HepG2 (cell line): ENCODE data around the gene ANAPC2. TPM values are rescaled to one million over a fixed set of nuclear protein-coding genes. Genes with fewer than 3 reads are reported as not detected.

Experiments used
- CREB1 ChIP-seq, 2 experiments: fragments of 450-650 bp in 1 of 2; IDR thresholded peaks; 2 replicates each; pipeline ENCODE4 v1.6.1; 2016 to 2017; ENCODE audit warnings: control low read depth in 1 of 2, mild to moderate bottlenecking in 1 of 2, missing compliant biosample characterization in 1 of 2, missing genetic modification characterization in 1 of 2
- ERF ChIP-seq: IDR thresholded peaks from 2 replicates; pipeline ENCODE4 v1.6.1; 2018; ENCODE audit warnings: missing biosample characterization, missing genetic modification reagents
- ETV5 ChIP-seq: IDR thresholded peaks from 2 replicates; pipeline ENCODE4 v1.6.1; 2018; ENCODE audit warnings: missing biosample characterization, missing genetic modification reagents, inconsistent platforms, borderline replicate concordance
- HIVEP1 ChIP-seq: sonication (generic); formaldehyde crosslinking; IDR thresholded peaks from 2 replicates; pipeline ENCODE4 v1.4.0; 2020; ENCODE audit warnings: mild to moderate bottlenecking, missing genetic modification reagents
- HNF1A ChIP-seq, 2 experiments: sonication (generic) in 1 of 2; formaldehyde crosslinking in 1 of 2; IDR thresholded peaks; 2 replicates each; pipeline versions ENCODE4 v1.4.0 to v1.6.1; 2016 to 2020; ENCODE audit warnings: borderline replicate concordance in 1 of 2, low read depth in 1 of 2, mild to moderate bottlenecking in 1 of 2, missing genetic modification reagents in 1 of 2
- KDM2A ChIP-seq: sonication (generic); formaldehyde crosslinking; IDR thresholded peaks from 2 replicates; pipeline ENCODE4 v1.4.0; 2020; ENCODE audit warnings: low read depth, missing genetic modification reagents, borderline replicate concordance
- MZF1 ChIP-seq: sonication (generic); formaldehyde crosslinking; IDR thresholded peaks from 2 replicates; pipeline ENCODE4 v1.8.1; 2023; ENCODE audit warnings: mild to moderate bottlenecking, missing genetic modification reagents, borderline replicate concordance
- PCBP1 ChIP-seq: fragments of 200-400 bp; formaldehyde crosslinking; IDR thresholded peaks from 2 replicates; pipeline ENCODE4 v1.6.1; 2017; ENCODE audit warnings: mild to moderate bottlenecking, low read depth, low read length, borderline replicate concordance
- SNAI1 ChIP-seq: sonication (generic); formaldehyde crosslinking; IDR thresholded peaks from 2 replicates; pipeline ENCODE4 v1.5.0; 2020; ENCODE audit warnings: mild to moderate bottlenecking, missing genetic modification reagents, borderline replicate concordance
- TARDBP ChIP-seq: sonication (generic); formaldehyde crosslinking; IDR thresholded peaks from 2 replicates; pipeline ENCODE4 v1.8.0; 2022; ENCODE audit warnings: mild to moderate bottlenecking, missing genetic modification reagents
- TGIF2 ChIP-seq: IDR thresholded peaks from 2 replicates; pipeline ENCODE4 v1.6.1; 2016; ENCODE audit warnings: control low read depth, missing compliant biosample characterization
- ZBTB21 ChIP-seq: sonication (generic); formaldehyde crosslinking; IDR thresholded peaks from 2 replicates; pipeline ENCODE4 v1.4.0; 2020; ENCODE audit warnings: missing genetic modification reagents
- ZC3H13 ChIP-seq: sonication (generic); formaldehyde crosslinking; IDR thresholded peaks from 2 replicates; pipeline ENCODE4 v1.8.1; 2023; ENCODE audit warnings: mild to moderate bottlenecking, missing genetic modification reagents, moderate library complexity
- ZNF138 ChIP-seq: sonication (generic); formaldehyde crosslinking; IDR thresholded peaks from 2 replicates; pipeline ENCODE4 v1.5.0; 2020; ENCODE audit warnings: mild to moderate bottlenecking, low read depth, missing genetic modification reagents
- ZNF549 ChIP-seq: sonication (generic); formaldehyde crosslinking; IDR thresholded peaks from 2 replicates; pipeline ENCODE4 v1.5.0; 2020; ENCODE audit warnings: missing genetic modification reagents
- ZNF562 ChIP-seq: sonication (generic); formaldehyde crosslinking; IDR thresholded peaks from 2 replicates; pipeline ENCODE4 v1.8.0; 2022; ENCODE audit warnings: missing genetic modification reagents, borderline replicate concordance
- ZNF569 ChIP-seq: sonication (generic); formaldehyde crosslinking; IDR thresholded peaks from 2 replicates; pipeline ENCODE4 v1.5.0; 2020; ENCODE audit warnings: mild to moderate bottlenecking, missing genetic modification reagents, moderate library complexity, borderline replicate concordance
- ZNF614 ChIP-seq: IDR thresholded peaks from 2 replicates; pipeline ENCODE4 v1.6.1; 2018; ENCODE audit warnings: missing biosample characterization, missing genetic modification reagents, inconsistent platforms, borderline replicate concordance
- ZNF629 ChIP-seq: sonication (generic); formaldehyde crosslinking; conservative IDR thresholded peaks from 2 replicates; pipeline ENCODE4 v1.5.0; 2020; ENCODE audit warnings: missing genetic modification reagents
- ZNF660 ChIP-seq: sonication (generic); formaldehyde crosslinking; IDR thresholded peaks from 2 replicates; pipeline ENCODE4 v1.5.1; 2020; ENCODE audit warnings: mild to moderate bottlenecking, low read depth, missing genetic modification reagents, borderline replicate concordance
- ZNF7 ChIP-seq: IDR thresholded peaks from 2 replicates; pipeline ENCODE4 v1.6.1; 2016; ENCODE audit warnings: missing biosample characterization, missing genetic modification reagents
- ZNF816 ChIP-seq: sonication (generic); formaldehyde crosslinking; IDR thresholded peaks from 2 replicates; pipeline ENCODE4 v1.8.0; 2022; ENCODE audit warnings: missing genetic modification reagents, mild to moderate bottlenecking, borderline replicate concordance
- polyA plus RNA-seq, 8 experiments: library from polyadenylated mRNA; depleted of rRNA in 3 of 8; stranded (reverse) in 7 of 8; unstranded in 1 of 8; fragments of >200 nt; fragmentation: Illumina TruSeq in 4 of 8; extraction: Trizol in 4 of 8; gene quantifications; 2 replicates each; pipeline versions ENCODE4 v1.2.1 to v1.2.3, GENCODE V29; 2011 to 2016; ENCODE audit warnings: low read depth in 4 of 8, missing spikeins in 1 of 8, mixed read lengths in 1 of 8; ENCODE audit not compliant: insufficient read depth in 1 of 8
- total RNA-seq, 5 experiments: library from RNA; depleted of rRNA; stranded (reverse); fragments of >200 nt; fragmentation: Illumina TruSeq; extraction: Trizol; gene quantifications; 2 replicates each; pipeline ENCODE4 v1.2.3, GENCODE V29; 2016; ENCODE audit warnings: low read depth in 1 of 5
- TF ChIP-seq, protein P1 (sequence below): sonication (generic); formaldehyde crosslinking; IDR thresholded peaks from 2 replicates; pipeline ENCODE4 v1.9.0; 2022; ENCODE audit warnings: low read depth, missing genetic modification reagents

ANAPC2 gene
- total and polyA plus RNA-seq, 2 of the 13 experiments (the other 11 are each of a cell fraction or from before 2014, with no cell fraction given) = 12.3 to 15.4 TPM

- TF ChIP-seq ZNF816 (CRISPR knock-in tag) (no peak; the same call in 1 of the 2 replicates), ZNF629 (CRISPR knock-in tag) (no peak), ZBTB21 (CRISPR knock-in tag) (no peak), ZNF7 (CRISPR knock-in tag) (no peak), ZNF660 (CRISPR knock-in tag) (no peak), ZC3H13 (CRISPR knock-in tag) (no peak), CREB1 (IDR thresholded peaks at IDR 0.05) (peak; percentile 95), CREB1 (CRISPR knock-in tag; IDR thresholded peaks at IDR 0.05) (peak; percentile 96), MZF1 (CRISPR knock-in tag) (no peak), ETV5 (CRISPR knock-in tag) (peak; percentile 83), HIVEP1 (CRISPR knock-in tag) (peak; percentile 54), TARDBP (peak; percentile 81; the same call in 1 of the 2 replicates), ZNF138 (no peak), KDM2A (peak; percentile 94; the same call in 1 of the 2 replicates), ZNF569 (CRISPR knock-in tag) (no peak), ERF (CRISPR knock-in tag) (peak; percentile 89; the same call in 1 of the 2 replicates), ZNF549 (CRISPR knock-in tag) (no peak), ZNF614 (CRISPR knock-in tag) (peak; percentile 57; the same call in 1 of the 2 replicates), PCBP1 (no peak), ZNF562 (CRISPR knock-in tag) (no peak), HNF1A (IDR thresholded peaks at IDR 0.05; ENCODE audit: low read depth) (no peak), HNF1A (CRISPR knock-in tag; IDR thresholded peaks at IDR 0.05; ENCODE audit: borderline replicate concordance) (no peak), SNAI1 (CRISPR knock-in tag) (no peak), TGIF2 (CRISPR knock-in tag) (peak; percentile 83)
- TF ChIP-seq, protein P1, sequence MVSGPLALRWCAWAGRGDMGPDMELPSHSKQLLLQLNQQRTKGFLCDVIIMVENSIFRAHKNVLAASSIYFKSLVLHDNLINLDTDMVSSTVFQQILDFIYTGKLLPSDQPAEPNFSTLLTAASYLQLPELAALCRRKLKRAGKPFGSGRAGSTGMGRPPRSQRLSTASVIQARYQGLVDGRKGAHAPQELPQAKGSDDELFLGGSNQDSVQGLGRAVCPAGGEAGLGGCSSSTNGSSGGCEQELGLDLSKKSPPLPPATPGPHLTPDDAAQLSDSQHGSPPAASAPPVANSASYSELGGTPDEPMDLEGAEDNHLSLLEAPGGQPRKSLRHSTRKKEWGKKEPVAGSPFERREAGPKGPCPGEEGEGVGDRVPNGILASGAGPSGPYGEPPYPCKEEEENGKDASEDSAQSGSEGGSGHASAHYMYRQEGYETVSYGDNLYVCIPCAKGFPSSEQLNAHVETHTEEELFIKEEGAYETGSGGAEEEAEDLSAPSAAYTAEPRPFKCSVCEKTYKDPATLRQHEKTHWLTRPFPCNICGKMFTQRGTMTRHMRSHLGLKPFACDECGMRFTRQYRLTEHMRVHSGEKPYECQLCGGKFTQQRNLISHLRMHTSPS = 0 out of 2 replicates have a peak, but pooled peaks have one; percentile 55
Observed at GRCh38 chr9:137205126-137206069, 17.0 kb upstream of the ANAPC2 start, which contains the start of the genes NDOR1 and TMEM203 (continued).
